ENCODE data around the gene BCAP29. TPM values are rescaled to one million over a fixed set of nuclear protein-coding genes. Genes with fewer than 3 reads are reported as not detected.
"Not testable (repeated sequence)": the region's sequence is repeated elsewhere in the genome, so short reads cannot be mapped to it uniquely, and the experiment has no call there.

Gene BCAP29
- total RNA-seq, 1 donor from 2014 or later: 24.9 TPM

DNA sequence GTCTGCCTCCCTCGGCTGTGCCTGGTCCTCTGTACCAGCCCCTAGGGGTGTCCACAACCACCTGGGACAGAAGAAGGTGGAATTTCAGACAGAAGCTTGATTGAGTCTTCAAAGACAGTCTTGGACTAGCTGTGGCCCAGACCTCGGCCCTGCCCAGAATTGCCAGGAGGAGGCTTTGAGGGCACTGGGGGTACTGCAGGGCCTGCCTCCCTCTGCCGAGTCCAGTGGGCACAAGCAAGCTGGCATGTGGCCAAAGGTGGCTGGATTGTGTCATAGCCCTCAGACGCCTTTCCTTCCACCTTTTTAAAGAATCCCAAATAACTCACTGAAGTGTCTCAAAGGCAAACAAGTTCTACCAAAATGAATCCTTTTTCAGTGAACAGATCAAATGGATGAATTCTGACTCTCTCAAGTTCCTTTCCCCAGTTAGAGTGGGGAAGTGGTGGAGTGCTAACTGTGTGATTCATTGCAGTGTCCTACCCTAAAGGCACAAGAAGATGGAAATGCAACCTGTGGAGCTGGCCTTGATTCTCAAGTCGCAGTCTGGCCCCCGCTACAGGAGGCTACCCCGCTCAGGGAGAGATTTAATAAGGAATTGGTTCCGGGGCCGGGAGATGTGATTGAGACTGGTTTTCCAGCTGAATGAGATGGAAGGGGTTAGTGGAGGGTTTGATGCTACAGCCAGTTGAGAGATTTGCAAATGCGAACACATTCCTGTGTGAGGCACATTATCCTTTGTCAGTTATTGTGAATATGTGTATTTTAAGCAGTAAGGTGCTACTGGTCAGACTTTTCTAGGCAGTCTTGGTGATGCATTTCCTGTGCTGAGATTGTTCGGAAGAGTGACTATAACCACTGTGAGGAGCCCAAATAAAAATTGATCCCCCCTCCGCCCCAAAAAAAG, 51.8 kb downstream of the BCAP29 start:
- no peaks in the 10 kb centered on the region for H3K27me3 Mint-ChIP-seq
- H3K4me3 Mint-ChIP-seq: no peak overlapping the region
- ChIA-PET CTCF (no interaction called here), POLR2A (interaction anchor here (1.2 kb wide), 1 partner anchor 45 kb away, joined by 3 read pairs; no protein-coding TSS in a partner anchor)
- ATAC-seq (ENCODE audit: low read depth) (no peak), DNase-seq (no peak)
- peaks cover 63% of the 10 kb centered on the region for H3K4me1 Mint-ChIP-seq
- TF ChIP-seq, protein P1, sequence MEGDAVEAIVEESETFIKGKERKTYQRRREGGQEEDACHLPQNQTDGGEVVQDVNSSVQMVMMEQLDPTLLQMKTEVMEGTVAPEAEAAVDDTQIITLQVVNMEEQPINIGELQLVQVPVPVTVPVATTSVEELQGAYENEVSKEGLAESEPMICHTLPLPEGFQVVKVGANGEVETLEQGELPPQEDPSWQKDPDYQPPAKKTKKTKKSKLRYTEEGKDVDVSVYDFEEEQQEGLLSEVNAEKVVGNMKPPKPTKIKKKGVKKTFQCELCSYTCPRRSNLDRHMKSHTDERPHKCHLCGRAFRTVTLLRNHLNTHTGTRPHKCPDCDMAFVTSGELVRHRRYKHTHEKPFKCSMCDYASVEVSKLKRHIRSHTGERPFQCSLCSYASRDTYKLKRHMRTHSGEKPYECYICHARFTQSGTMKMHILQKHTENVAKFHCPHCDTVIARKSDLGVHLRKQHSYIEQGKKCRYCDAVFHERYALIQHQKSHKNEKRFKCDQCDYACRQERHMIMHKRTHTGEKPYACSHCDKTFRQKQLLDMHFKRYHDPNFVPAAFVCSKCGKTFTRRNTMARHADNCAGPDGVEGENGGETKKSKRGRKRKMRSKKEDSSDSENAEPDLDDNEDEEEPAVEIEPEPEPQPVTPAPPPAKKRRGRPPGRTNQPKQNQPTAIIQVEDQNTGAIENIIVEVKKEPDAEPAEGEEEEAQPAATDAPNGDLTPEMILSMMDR (IDR thresholded peaks at IDR 0.05): no peak
- H3K9me3 Mint-ChIP-seq: peaks cover 5% of the 10 kb centered on the region
- H3K36me3 Mint-ChIP-seq (ENCODE audit: low read depth): no peaks in the 10 kb centered on the region
- intact Hi-C loops (cut with micrococcal nuclease): loop anchor here (10.0 kb wide), 1 partner anchor 1557 kb away; no protein-coding TSS in a partner anchor
- no peak overlapping the region for H3K27ac Mint-ChIP-seq

DNA sequence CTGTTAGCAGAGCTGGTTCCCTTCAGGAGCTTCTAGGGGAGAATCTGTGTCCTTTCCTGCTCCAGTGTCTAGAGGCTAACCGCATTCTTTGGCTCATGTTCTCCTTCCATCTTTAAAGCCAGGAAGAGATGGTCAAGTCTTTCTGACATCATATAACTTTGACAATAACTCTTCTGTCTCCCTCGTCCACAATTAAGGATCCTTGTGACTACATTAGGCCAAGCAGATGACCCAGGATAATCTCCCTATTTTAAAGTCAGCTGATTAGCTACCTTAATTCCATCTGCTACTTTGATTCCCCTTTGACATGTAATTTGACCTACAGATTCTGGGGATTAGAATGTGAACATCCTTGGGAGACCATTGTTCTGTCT, 52.4 kb downstream of the BCAP29 start:
- H3K27ac Mint-ChIP-seq: no peak overlapping the region
- no peaks in the 10 kb centered on the region for H3K36me3 Mint-ChIP-seq (ENCODE audit: low read depth)
- ATAC-seq (ENCODE audit: low read depth) (no peak), DNase-seq (no peak)
- ChIA-PET CTCF (no interaction called here), POLR2A (interaction anchor here (1.2 kb wide), 1 partner anchor 45 kb away, joined by 3 read pairs; no protein-coding TSS in a partner anchor)
- TF ChIP-seq, protein P1 (IDR thresholded peaks at IDR 0.05): no peak
- H3K9me3 Mint-ChIP-seq: peaks cover 2% of the 10 kb centered on the region
- no peak overlapping the region for H3K4me3 Mint-ChIP-seq
- peaks cover 67% of the 10 kb centered on the region for H3K4me1 Mint-ChIP-seq
- no peaks in the 10 kb centered on the region for H3K27me3 Mint-ChIP-seq
- intact Hi-C loops (cut with micrococcal nuclease): loop anchor here (10.0 kb wide), 1 partner anchor 1558 kb away; no protein-coding TSS in a partner anchor

DNA sequence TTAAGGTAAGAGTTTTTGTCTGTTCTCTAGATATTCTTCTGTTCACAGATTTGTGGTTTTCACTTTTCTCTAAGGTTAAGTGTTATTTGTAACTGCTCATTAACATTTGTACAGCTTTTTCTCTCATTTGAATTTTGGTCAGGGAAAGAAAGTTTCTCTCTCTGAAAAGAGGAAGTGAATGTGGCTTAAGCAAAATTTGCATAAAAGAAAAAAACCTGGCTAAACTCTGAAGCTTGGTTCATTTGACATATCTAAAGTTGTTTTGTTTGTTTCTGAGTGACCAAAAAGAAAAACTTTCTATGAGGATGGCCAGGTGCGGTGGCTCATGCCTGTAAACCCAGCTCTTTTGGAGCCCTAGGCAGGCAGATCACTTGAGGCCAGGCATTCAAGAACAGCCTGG, 58.5 kb downstream of the BCAP29 start:
- TF ChIP-seq, protein P1 (IDR thresholded peaks at IDR 0.05): no peak
- no peak for DNase-seq
- ChIA-PET CTCF (interaction anchor here (0.9 kb wide), 1 partner anchor 23 kb away, joined by 4 read pairs; no protein-coding TSS in a partner anchor), POLR2A (interaction anchor here (0.6 to 2.2 kb wide), 8 partner anchors 9 to 106 kb away, joined by 3 to 32 read pairs (median 6); partner anchors contain the start of genes CBLL1, COG5, DUS4L and SLC26A4)
- Mint-ChIP-seq H3K4me1 (peaks cover 65% of the 10 kb centered on the region), H3K27me3 (no peaks in the 10 kb centered on the region), H3K4me3 (peak overlapping the region; percentile 75), H3K9me3 (peaks cover 4% of the 10 kb centered on the region), H3K36me3 (ENCODE audit: low read depth) (peaks cover 4% of the 10 kb centered on the region), H3K27ac (peak overlapping the region; percentile 95)
- ATAC-seq (ENCODE audit: low read depth): peak; percentile 77
- intact Hi-C loops (cut with micrococcal nuclease): loop anchor here (1.0 to 10.0 kb wide), 7 partner anchors 10 to 1564 kb away; partner anchors contain the start of genes BCAP29, COG5, DUS4L and HBP1

DNA sequence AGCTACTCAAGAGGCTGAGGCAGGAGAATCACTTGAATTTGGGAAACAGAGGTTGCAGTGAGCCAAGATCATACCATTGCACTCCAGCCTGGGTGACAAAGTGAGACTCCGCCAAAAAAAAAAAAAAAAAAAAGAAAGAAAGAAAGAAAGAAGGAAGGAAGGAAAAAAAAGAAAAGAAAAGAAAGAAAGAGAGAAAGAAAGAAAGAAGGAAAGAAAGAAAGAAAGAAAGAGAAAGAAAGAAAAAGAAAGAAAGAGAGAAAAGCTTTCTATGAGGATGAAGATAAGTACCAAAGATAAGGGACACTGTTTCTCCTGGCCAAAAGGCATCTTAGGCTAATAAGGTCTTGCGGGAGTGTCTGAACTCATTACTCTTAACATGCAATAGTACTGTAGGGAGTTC, 59.0 kb downstream of the BCAP29 start:
- not testable (repeated sequence) for ATAC-seq (ENCODE audit: low read depth); H3K36me3 Mint-ChIP-seq (ENCODE audit: low read depth); H3K27me3 Mint-ChIP-seq; H3K9me3 Mint-ChIP-seq; DNase-seq
- Mint-ChIP-seq H3K4me1 (peaks cover 65% of the 10 kb centered on the region), H3K4me3 (peak overlapping the region; percentile 75), H3K27ac (peak overlapping the region; percentile 95)
- CTCF ChIA-PET: interaction anchor here (0.9 kb wide), 1 partner anchor 22 kb away, joined by 4 read pairs; no protein-coding TSS in a partner anchor
- intact Hi-C loops (cut with micrococcal nuclease): loop anchor here (2.0 to 10.0 kb wide), 4 partner anchors 77 to 1564 kb away; partner anchors contain the start of genes COG5, DUS4L and HBP1
- POLR2A ChIA-PET: interaction anchor here (0.5 to 2.2 kb wide), 10 partner anchors 10 to 440 kb away, joined by 3 to 32 read pairs (median 5); partner anchors contain the start of genes CBLL1, COG5, DUS4L and SLC26A4

DNA sequence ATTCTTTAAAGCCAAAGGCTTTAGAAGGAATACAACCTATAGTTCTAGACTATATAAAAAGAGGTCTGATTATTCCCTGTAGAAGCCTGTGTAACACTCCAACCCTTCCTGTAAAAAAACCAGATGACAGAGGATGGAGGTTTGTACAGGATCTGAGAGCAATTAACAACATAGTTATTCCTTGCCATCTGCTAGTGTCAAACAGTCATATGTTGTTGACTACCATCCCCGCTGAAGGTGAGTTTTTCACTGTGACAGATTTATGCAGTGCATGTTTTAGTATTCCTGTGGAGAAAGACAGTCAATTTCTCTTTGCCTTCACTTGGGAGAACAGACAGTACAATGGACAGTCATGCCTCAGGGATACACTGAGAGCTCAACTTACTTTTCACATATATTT, 61.6 kb downstream of the BCAP29 start:
- intact Hi-C loops (cut with micrococcal nuclease): no loop called here
- Mint-ChIP-seq H3K4me1 (peaks cover 53% of the 10 kb centered on the region), H3K36me3 (ENCODE audit: low read depth) (peaks cover 4% of the 10 kb centered on the region), H3K9me3 (peaks cover 3% of the 10 kb centered on the region), H3K27ac (no peak overlapping the region), H3K4me3 (no peak overlapping the region), H3K27me3 (no peaks in the 10 kb centered on the region)
- ChIA-PET CTCF (no interaction called here), POLR2A (no interaction called here)
- no peak for ATAC-seq (ENCODE audit: low read depth)
- DNase-seq: no peak
- TF ChIP-seq, protein P1 (IDR thresholded peaks at IDR 0.05): no peak

Data from activated B cell treated with CpG ODN at 0.5 μM for 24 hours (primary cell).